Omental fat pad (tissue), 4 donors: ENCODE data around the gene DAB2. TPM values are rescaled to one million over a fixed set of nuclear protein-coding genes. Genes with fewer than 3 reads are reported as not detected.

ENCODE experiments used
- ATAC-seq: fragments of 150-250 bp; one replicate; pipeline ENCODE4 v1.9.1; 2016; ENCODE audit warnings: mild to moderate bottlenecking, moderate library complexity; ENCODE audit not compliant: low FRiP score
- DNase-seq: peaks from one replicate; pipeline ENCODE4 v3.0.0-alpha.2; 2019; ENCODE audit warnings: low spot score
- total RNA-seq, 4 donors: library from RNA; depleted of rRNA; stranded (reverse); fragments of >200 nt; gene quantifications; one replicate each; pipeline ENCODE4 v1.1.0, GENCODE V29; 2016
- TF ChIP-seq, protein P1 (sequence below), 3 donors: fragments of 450-650 bp; IDR thresholded peaks; one replicate each; pipeline ENCODE4 v1.5.1; 2016 to 2017; ENCODE audit warnings: antibody characterized with exemption in 3 of 3, mild to moderate bottlenecking in 3 of 3, moderate library complexity in 2 of 3

The DAB2 gene
- total RNA-seq, 4 donors from 2014 or later = 141 to 255 (median 171) TPM

DNA sequence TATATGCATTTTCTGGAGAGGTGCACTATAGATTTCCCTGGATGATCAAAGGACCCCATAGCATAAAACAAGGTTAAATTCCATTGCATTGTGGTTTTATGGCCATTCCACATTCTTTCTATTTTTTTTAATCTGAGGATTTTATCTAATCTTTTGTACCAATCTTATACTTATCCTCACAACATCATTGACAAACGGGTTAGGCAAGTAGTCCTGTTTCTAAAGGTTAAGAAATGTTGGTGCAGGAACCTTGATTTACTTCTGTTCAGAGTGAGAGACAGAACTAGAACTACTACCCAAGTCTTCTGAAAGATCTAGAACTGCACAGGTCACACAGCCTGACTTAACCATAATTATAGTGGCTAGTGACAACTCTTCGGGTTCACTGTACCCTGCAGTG lies 5.7 kb upstream of the DAB2 start:
- TF ChIP-seq, protein P1, sequence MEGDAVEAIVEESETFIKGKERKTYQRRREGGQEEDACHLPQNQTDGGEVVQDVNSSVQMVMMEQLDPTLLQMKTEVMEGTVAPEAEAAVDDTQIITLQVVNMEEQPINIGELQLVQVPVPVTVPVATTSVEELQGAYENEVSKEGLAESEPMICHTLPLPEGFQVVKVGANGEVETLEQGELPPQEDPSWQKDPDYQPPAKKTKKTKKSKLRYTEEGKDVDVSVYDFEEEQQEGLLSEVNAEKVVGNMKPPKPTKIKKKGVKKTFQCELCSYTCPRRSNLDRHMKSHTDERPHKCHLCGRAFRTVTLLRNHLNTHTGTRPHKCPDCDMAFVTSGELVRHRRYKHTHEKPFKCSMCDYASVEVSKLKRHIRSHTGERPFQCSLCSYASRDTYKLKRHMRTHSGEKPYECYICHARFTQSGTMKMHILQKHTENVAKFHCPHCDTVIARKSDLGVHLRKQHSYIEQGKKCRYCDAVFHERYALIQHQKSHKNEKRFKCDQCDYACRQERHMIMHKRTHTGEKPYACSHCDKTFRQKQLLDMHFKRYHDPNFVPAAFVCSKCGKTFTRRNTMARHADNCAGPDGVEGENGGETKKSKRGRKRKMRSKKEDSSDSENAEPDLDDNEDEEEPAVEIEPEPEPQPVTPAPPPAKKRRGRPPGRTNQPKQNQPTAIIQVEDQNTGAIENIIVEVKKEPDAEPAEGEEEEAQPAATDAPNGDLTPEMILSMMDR (IDR thresholded peaks at IDR 0.05) = no peak
- DNase-seq (no peak), ATAC-seq (no peak)

DNA sequence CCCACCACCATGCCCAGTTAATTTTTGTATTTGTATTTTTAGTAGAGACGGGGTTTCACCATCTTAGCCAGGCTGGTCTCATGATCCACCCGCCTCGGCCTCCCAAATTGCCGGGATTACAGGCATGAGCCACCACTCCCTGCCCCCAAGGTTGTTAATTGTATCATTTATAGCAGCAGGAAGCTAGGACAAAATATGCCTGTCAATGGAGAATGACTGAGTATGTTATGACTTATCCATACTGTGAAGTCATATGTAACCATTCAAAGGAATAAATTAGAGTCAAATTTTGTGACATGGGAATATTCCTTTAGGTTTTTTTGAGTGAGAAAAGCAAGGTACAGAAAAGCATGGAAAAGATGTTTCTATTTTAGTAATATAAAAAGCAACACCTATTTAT lies 3.9 kb upstream of the DAB2 start:
- TF ChIP-seq, protein P1 (IDR thresholded peaks at IDR 0.05) = no peak
- ATAC-seq (no peak), DNase-seq (no peak)

DNA sequence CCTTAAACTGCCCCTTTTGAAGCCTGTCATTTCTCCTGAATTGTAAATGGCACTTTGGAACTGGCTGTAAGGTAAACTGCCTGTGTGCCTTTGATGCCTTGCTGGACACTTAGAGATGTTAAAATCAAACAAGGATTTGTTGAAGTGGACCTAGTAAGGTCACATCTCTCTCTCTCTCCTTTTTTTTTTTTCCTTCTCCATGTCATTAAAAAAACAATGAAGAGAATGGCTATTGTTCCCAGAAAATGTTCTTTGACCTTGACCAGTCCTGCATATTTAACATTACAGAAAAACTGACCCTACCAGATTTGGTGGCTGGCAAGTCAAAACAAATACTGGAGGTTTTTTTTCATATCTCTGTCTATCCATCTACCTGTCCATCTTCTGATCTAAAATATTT lies 2.9 kb upstream of the DAB2 start:
- no peak for ATAC-seq
- DNase-seq = no peak
- TF ChIP-seq, protein P1 (IDR thresholded peaks at IDR 0.05) = no peak

DNA sequence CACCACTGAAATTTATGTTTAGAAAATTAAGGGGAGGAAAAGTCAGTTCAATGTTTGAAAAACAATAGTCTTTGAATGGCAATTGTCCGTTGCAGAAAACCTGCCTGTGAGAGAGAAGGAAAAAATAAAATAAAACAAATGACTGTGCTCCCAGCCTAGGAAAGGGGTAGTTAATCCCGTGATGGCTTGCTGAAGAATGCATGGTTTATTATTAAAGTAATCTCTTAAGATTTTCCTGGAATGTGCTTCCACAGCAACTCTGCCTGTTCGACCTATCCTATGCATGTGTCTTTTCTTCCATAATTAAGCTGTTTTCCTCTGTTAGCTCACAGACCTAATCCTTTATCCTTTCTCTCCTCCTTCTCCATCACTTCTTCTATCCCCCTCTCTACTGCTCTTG lies 2.4 kb upstream of the DAB2 start:
- ATAC-seq (no peak), DNase-seq (no peak)
- TF ChIP-seq, protein P1 (IDR thresholded peaks at IDR 0.05) = no peak

DNA sequence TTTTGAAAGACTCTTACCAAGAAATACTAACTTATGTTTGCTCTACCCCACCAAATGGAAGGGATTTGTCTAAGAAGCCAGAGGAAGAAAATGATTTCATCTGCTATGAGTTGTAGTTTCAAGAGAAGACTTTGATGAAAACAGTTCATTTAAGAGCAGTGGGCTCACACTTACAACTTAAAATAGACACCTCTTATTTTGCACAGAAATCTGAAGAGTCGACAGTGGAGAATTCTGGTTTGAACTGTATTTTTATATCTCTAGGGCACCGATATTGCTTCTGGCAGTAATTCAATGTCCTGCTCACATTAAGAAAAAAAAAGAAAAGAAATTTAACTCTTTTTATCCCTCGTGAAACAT lies 1.9 kb upstream of the DAB2 start:
- DNase-seq = no peak
- TF ChIP-seq, protein P1 (IDR thresholded peaks at IDR 0.05) = no peak
- ATAC-seq = no peak

DNA sequence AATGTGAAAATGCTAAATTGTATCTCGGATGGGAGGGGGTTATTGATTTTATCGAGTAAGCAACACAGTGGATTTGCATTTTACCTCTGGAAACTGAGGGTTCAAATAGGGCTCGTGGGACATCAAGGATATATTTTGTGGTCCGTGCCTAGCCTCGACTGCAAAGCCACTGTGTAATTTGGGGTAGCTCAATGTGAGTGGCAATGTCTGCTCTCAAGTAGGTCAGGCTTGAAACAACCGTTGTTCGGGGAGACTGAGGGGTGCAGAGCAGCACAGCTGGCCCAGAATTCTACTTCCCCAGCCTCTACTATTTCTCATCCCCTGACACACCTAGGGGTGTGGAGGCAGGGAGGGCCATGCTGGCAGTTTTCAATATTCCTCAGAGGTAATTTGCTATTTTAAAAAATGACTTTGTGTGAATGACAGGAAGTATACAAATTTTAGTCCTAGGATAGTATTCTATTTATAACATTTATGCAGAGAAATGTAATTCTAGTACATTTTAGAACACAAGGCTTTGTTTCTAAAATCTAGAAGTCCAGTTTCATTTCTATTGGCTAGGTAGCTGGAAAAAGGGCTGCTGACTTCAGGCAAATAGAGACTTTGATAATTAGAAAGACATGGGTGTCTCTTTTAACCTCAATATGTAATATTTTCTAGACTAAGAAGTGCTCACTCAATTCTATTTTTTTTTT lies 1.4 kb upstream of the DAB2 start:
- ATAC-seq (no peak), DNase-seq (no peak)

DNA sequence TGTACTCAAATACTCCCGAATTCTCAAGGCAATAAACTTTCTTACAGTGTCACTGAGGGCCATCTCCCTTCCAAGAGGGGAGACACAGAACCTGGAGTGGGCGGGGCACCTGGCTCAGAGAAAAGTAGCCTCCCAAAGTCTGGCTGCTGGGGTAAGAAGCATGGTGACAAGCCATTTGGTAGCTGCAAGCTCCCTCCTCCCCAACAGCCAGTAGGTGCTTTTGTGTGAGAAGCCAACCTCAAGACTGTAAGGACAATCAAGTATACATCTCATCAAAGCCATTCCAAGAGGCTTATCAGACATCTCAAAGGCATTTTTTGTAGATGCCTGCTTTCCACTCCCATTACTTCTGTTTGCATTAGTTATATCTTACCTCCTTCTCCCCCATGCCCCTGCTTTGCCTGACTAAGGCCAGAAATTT lies 1.4 kb downstream of the DAB2 start:
- ATAC-seq = no peak
- no peak for DNase-seq
- TF ChIP-seq, protein P1 (IDR thresholded peaks at IDR 0.05) = no peak

More for the DNA sequence above, 1.4 kb upstream of the DAB2 start:
- TF ChIP-seq, protein P1 (IDR thresholded peaks at IDR 0.05) = no peak
